K562 (cell line): Measurements from ENCODE around the gene TRAF3. TPM values are rescaled to one million over a fixed set of nuclear protein-coding genes. Genes with fewer than 3 reads are reported as not detected.

Experiments
- ATAC-seq: fragments of 200-7000 bp; cut with Tn5 transposase; 3 replicates; pipeline ENCODE4 v1.9.1; 2020; ENCODE audit warnings: moderate library complexity
- BruUV-seq: library from RNA; stranded (reverse); fragments of 400-500 nt; replicated peaks from 2 replicates; lab custom pipeline; 2021; lab: Mats Ljungman, UMichigan
- CTCF ChIA-PET: fragments of 300-600 bp; formaldehyde crosslinking; extraction: SDS; loops from one replicate; lab custom pipeline; 2021; ENCODE audit warnings: low intra/inter-chr PET ratio; lab: Yijun Ruan, JAX
- POLR2A ChIA-PET: fragments of 300-600, 350-650 bp; sonication (Branson Sonifier 250); formaldehyde crosslinking; extraction: SDS; loops from one replicate; lab custom pipeline; 2021; ENCODE audit warnings: antibody characterized with exemption, inconsistent platforms; lab: Yijun Ruan, JAX
- DNase-seq, 4 experiments: peaks; one replicate each; pipeline versions ENCODE4 v3.0.0 to v3.0.0-alpha.2; 2011 to 2018; ENCODE audit warnings: low spot score in 3 of 4, mixed read lengths in 3 of 4; ENCODE audit errors: extremely low read depth in 1 of 4
- FAIRE-seq: peaks from 2 replicates; lab custom pipeline; 2011; peaks lifted over from hg19 to GRCh38; lab: Jason Lieb, UNC
- H2AFZ ChIP-seq: 2 replicates; pipeline ENCODE4 v1.6.0; 2011; ENCODE audit warnings: low read depth, low read length, control low read depth, inconsistent platforms
- H3K27ac ChIP-seq: fragments of 200-600 bp; 3 replicates; pipeline ENCODE4 v1.8.0; 2011; ENCODE audit warnings: low read depth, mild to moderate bottlenecking, control low read depth, inconsistent platforms, low read length, moderate library complexity, mixed read lengths; ENCODE audit errors: extremely low read depth
- H3K27me3 ChIP-seq, 2 experiments: fragments of 300-600 bp in 1 of 2; 2 replicates in 1 of 2; 3 replicates in 1 of 2; pipeline versions ENCODE4 v1.6.0 to v1.8.0; 2011; ENCODE audit warnings: inconsistent platforms in 2 of 2, low read length in 2 of 2, mild to moderate bottlenecking in 1 of 2, mixed read lengths in 1 of 2, moderate library complexity in 1 of 2; ENCODE audit not compliant: control insufficient read depth in 2 of 2, insufficient read depth in 2 of 2
- H3K36me3 ChIP-seq: fragments of 300-600 bp; 3 replicates; pipeline ENCODE4 v1.8.0; 2011; ENCODE audit warnings: mild to moderate bottlenecking, low read length, inconsistent platforms; ENCODE audit not compliant: control insufficient read depth, insufficient read depth
- H3K4me1 ChIP-seq, 2 experiments: fragments of 200-600 bp in 1 of 2; replicated peaks in 1 of 2; 2 replicates in 1 of 2; 3 replicates in 1 of 2; pipeline versions ENCODE4 v1.5.1 to v1.8.0; 2011; ENCODE audit warnings: inconsistent platforms in 2 of 2, low read length in 2 of 2, mild to moderate bottlenecking in 1 of 2, mixed read lengths in 1 of 2, moderate library complexity in 1 of 2; ENCODE audit not compliant: control insufficient read depth in 2 of 2, insufficient read depth in 2 of 2
- H3K4me2 ChIP-seq: 2 replicates; pipeline ENCODE4 v1.6.1; 2011; ENCODE audit warnings: low read length, control low read depth, inconsistent platforms, mixed read lengths; ENCODE audit not compliant: insufficient read depth
- H3K4me3 ChIP-seq: fragments of 200-600 bp; sonication (generic), shearing (Covaris generic); 2 replicates; pipeline ENCODE4 v1.5.1; 2016; ENCODE audit warnings: control low read depth, inconsistent platforms
- H3K79me2 ChIP-seq: fragments of 200-600 bp; 3 replicates; pipeline ENCODE4 v1.8.0; 2011; ENCODE audit warnings: low read length, inconsistent platforms; ENCODE audit not compliant: control insufficient read depth, insufficient read depth
- H3K9ac ChIP-seq, 2 experiments: 2 replicates each; pipeline versions ENCODE4 v1.6.0 to v1.6.1; 2011; ENCODE audit warnings: low read depth in 2 of 2, low read length in 2 of 2, control low read depth in 1 of 2, inconsistent platforms in 1 of 2, mild to moderate bottlenecking in 1 of 2, mixed read lengths in 1 of 2; ENCODE audit not compliant: insufficient read depth in 1 of 2
- H3K9me1 ChIP-seq: one replicate; pipeline ENCODE4 v1.6.0; 2011; ENCODE audit warnings: inconsistent platforms, mild to moderate bottlenecking, low read length, moderate library complexity; ENCODE audit not compliant: control insufficient read depth, insufficient read depth
- H3K9me3 ChIP-seq: replicated peaks from 2 replicates; pipeline ENCODE4 v1.5.1; 2011; ENCODE audit warnings: low read depth, low read length, inconsistent platforms; ENCODE audit not compliant: control insufficient read depth, insufficient read depth
- H4K20me1 ChIP-seq: replicated peaks from 2 replicates; pipeline ENCODE4 v1.6.1; 2011; ENCODE audit warnings: low read length, inconsistent platforms, mixed read lengths; ENCODE audit not compliant: control insufficient read depth, insufficient read depth
- CBX3 ChIP-seq, 2 experiments: IDR thresholded peaks; 1 replicate in 1 of 2; 2 replicates in 1 of 2; pipeline ENCODE4 v1.6.1; 2012; ENCODE audit warnings: inconsistent platforms in 2 of 2, low read length in 2 of 2, borderline replicate concordance in 1 of 2, control low read depth in 1 of 2
- HDAC1 ChIP-seq, 2 experiments: fragments of 450-650 bp; IDR thresholded peaks; 2 replicates each; pipeline ENCODE4 v1.6.1; 2016 to 2017; ENCODE audit warnings: inconsistent platforms in 1 of 2, mild to moderate bottlenecking in 1 of 2, moderate library complexity in 1 of 2
- HMGXB4 ChIP-seq: sonication (generic); formaldehyde crosslinking; IDR thresholded peaks from 2 replicates; pipeline ENCODE4 v1.8.1; 2023; ENCODE audit warnings: mild to moderate bottlenecking, missing genetic modification reagents
- NBN ChIP-seq: fragments of 450-650 bp; IDR thresholded peaks from 2 replicates; pipeline ENCODE4 v1.6.1; 2016; ENCODE audit warnings: low read depth, mild to moderate bottlenecking
- SMARCE1 ChIP-seq: fragments of 450-650 bp; IDR thresholded peaks from 2 replicates; pipeline ENCODE4 v1.7.1; 2016; ENCODE audit warnings: mild to moderate bottlenecking
- ZNF282 ChIP-seq: sonication (generic); formaldehyde crosslinking; IDR thresholded peaks from 2 replicates; pipeline ENCODE4 v1.8.1; 2023; ENCODE audit warnings: missing genetic modification reagents
- WGBS: fragments of 100-300 bp; shearing (Covaris generic); methylation state at CpG from one replicate; pipeline ENCODE4 v1.1.6; 2016; ENCODE audit warnings: low coverage, mixed read lengths; ENCODE audit not compliant: insufficient coverage; ENCODE audit errors: missing lambda C conversion rate; 5-methylcytosine and 5-hydroxymethylcytosine counted together
- in situ Hi-C: fragments of 300-500 bp; cut with MboI; formaldehyde crosslinking; loops from 4 replicates; pipeline ENCODE4 v1.15.0; 2018; ENCODE audit warnings: inconsistent platforms, mixed read lengths
- intact Hi-C: fragments of 100-400 bp; cut with micrococcal nuclease; formaldehyde crosslinking; loops from 2 replicates; pipeline ENCODE4 v1.14.2; 2022
- polyA plus RNA-seq, 8 experiments: library from polyadenylated mRNA; depleted of rRNA in 4 of 8; stranded (reverse) in 5 of 8; unstranded in 3 of 8; fragments of >200 nt; fragmentation: Nextera tagmentation in 2 of 8; fragmentation: Illumina TruSeq in 1 of 8; extraction: Ambion mirVana in 2 of 8; extraction: Trizol in 1 of 8; gene quantifications; 2 replicates each; pipeline versions ENCODE4 v1.2.1 to v1.2.3, GENCODE V29; 2011 to 2014; ENCODE audit warnings: inconsistent platforms in 1 of 8, missing spikeins in 1 of 8
- total RNA-seq, 7 experiments: library from RNA; depleted of rRNA in 6 of 7; stranded (reverse); fragments of >200 nt in 6 of 7; fragmentation: Illumina TruSeq in 2 of 7; extraction: Trizol in 2 of 7; gene quantifications; 2 replicates each; pipeline versions ENCODE4 v1.2.1 to v1.2.3, GENCODE V29; 2011 to 2021; ENCODE audit warnings: low replicate concordance in 1 of 7

TRAF3 gene
- total and polyA plus RNA-seq, 9 of the 15 experiments (the other 6 are each of a cell fraction or from before 2014, with no cell fraction given) = 0.52 to 21.3 (median 9.9) TPM

GRCh38 chr14:102917056-102917385 lies 139.8 kb downstream of the TRAF3 start:
- intact Hi-C loops (loop anchor here (5.0 kb wide), 2 partner anchors 225 to 480 kb away; no protein-coding TSS in a partner anchor), in situ Hi-C loops (loop anchor here (10.0 to 25.0 kb wide), 2 partner anchors 405 to 482 kb away; partner anchors contain the start of gene ANKRD9)
- H4K20me1 ChIP-seq = no peaks in the 10 kb centered on the region; the same call in 1 of the 2 replicates
- peaks cover 0 to 2% of the 10 kb centered on the region in 2 experiments; a peak in 1 of 5 replicates for H3K27me3 ChIP-seq
- H3K79me2 ChIP-seq = no peaks in the 10 kb centered on the region
- no peaks in the 10 kb centered on the region for H3K9me1 ChIP-seq
- H3K36me3 ChIP-seq = no peaks in the 10 kb centered on the region
- CTCF ChIA-PET = interaction anchor here (0.5 to 1.7 kb wide), 2 partner anchors 151 to 223 kb away, joined by 3 to 8 read pairs; no protein-coding TSS in a partner anchor
- H3K4me1 ChIP-seq = peaks cover 0 to 13% of the 10 kb centered on the region in 2 experiments; a peak in 1 of 5 replicates
- no peak overlapping the region for H2AFZ ChIP-seq
- no peak overlapping the region for H3K4me3 ChIP-seq
- DNase-seq = no peak
- no peak overlapping the region; a peak in 1 of 4 replicates for H3K9ac ChIP-seq
- TF ChIP-seq NBN = no peak
- no peak for TF ChIP-seq ZNF282 (CRISPR knock-in tag)
- TF ChIP-seq CBX3 (IDR thresholded peaks at IDR 0.05; ENCODE audit: borderline replicate concordance in 1 of 2, low read length in 2 of 2) = no peak
- no peak for TF ChIP-seq SMARCE1
- no peak for TF ChIP-seq HDAC1 (IDR thresholded peaks at IDR 0.05)
- no peak for TF ChIP-seq HMGXB4 (CRISPR knock-in tag)
- POLR2A ChIA-PET = no interaction called here
- no peak for FAIRE-seq
- ATAC-seq = no peak
- H3K4me2 ChIP-seq = no peak overlapping the region
- WGBS = 64% methylated on average over 4 of the region's 6 CpGs
- no peaks in the 10 kb centered on the region for H3K9me3 ChIP-seq
- BruUV-seq = no TSS peak
- no peak overlapping the region for H3K27ac ChIP-seq
